GM19025 (cell line): ENCODE data around the gene INTS15.
A peak's percentile ranks its signal among the peaks of the same experiment; 100 is the strongest.
"Not testable (repeated sequence)": the region's sequence is repeated elsewhere in the genome, so short reads cannot be mapped to it uniquely, and the experiment has no call there.

Experiments used
- ATAC-seq: cut with Tn5 transposase; IDR thresholded peaks from one replicate; pipeline ENCODE4 v1.9.1; 2021; ENCODE audit warnings: mild to moderate bottlenecking, low read depth, moderate library complexity; ENCODE audit not compliant: unreplicated experiment

INTS15 gene

GRCh38 chr7:6615723-6616555 is 26.1 kb downstream of the INTS15 start:
- ATAC-seq: no peak

DNA sequence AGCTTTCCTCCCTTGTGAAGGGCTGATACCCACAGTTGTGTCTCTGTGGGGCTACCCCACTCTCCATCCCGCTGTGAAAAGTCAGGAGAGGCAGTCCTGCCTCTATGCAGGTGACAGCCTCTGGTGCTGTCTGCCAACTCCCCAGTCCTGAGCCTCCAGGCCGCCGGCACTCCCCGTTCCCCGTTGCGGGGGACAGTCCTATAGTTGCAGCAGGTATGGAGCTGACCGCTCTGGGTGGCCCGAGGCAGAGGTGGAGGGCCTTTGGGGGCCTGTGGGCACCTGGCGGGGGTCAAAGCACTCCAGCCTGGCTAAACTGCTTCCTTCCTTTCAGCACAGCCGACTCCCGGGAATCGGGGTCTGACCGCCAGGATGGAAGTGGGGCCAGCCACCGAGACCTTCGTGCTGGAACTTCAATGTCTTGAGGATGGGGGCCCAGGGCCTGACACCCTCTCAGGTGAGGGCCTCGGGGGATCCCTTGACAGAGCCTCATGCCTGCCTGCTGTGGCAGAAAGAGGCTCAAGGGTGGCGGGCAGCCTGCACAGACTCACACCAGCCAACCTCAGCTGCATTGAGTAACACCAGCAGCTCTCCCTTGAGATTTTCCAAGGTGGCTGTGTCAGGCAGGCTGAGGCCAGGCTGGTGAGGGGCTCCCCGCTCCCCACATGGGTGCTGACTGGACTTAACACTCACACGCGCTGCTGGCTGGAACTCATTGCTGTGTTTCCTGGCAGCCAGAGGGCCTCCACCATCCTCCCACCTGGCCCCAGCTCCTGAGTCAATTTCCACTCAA is 27.2 kb downstream of the INTS15 start:
- no peak for ATAC-seq

DNA sequence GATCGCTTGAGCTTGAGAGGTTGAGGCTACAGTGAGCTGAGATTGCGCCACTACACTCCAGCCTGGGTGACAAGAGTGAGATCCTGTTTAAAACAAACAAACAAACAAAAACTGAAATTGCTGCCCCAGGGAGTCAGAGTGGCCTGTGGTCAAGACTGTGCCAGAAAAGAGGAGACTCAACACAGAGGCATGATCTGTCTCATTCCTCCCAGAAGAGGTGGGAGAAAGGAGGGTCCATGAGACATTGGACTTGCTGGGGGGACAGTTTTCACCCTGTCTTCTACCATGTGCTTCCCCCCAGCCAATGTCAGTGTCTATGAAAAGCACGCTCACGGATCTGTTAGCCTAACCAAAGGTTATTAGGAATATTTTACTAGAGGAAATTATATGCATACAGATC is 28.8 kb downstream of the INTS15 start:
- ATAC-seq: no peak

DNA sequence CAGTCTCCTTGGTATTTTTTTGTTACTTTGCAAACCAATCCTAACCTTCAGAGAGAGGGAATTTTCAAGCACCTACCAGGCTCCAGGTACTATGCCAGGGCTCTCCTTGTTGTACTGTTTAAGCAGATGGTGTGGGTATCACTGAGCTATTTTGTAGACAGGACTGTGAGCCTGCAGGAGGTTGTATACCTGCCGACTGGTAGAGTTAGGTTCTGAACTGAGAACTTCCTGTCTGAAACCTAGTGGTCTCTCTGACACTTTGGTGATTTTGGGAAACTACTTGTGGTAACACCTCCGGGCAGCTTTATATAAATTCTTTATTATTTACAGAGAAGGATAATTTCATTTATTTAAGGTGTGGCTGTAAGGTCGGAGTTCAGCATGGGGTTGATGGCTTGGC is 30.1 kb downstream of the INTS15 start:
- ATAC-seq: no peak

GRCh38 chr7:6621195-6622133 is 31.6 kb downstream of the INTS15 start:
- ATAC-seq: no peak

DNA sequence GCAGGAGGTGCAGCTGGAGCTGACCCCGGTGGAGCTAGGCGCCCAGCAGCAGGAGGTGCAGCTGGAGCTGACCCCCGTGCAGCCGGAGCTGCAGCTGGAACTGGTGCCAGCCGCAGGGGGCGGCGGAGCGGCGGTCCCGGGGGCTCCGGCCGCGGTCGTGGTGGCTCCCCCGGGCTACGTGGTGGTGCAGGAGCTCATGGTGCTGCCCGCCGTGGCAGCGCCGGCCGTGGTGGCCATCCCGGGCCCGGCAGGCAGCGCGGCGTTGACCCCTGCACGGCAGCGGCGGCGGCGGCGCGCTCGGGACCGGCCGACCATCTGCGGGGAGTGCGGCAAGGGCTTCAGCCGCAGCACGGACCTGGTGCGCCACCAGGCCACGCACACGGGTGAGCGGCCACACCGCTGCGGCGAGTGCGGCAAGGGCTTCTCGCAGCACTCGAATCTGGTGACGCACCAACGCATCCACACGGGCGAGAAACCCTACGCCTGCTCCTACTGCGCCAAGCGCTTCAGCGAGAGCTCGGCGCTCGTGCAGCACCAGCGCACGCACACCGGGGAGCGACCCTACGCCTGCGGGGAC is 32.4 kb downstream of the INTS15 start:
- no peak for ATAC-seq

GRCh38 chr7:6623589-6624245 is 33.9 kb downstream of the INTS15 start:
- ATAC-seq: no peak

- ATAC-seq: no peak
Observed at GRCh38 chr7:6624246-6624611, 34.4 kb downstream of the INTS15 start.

- no peak for ATAC-seq
Observed at GRCh38 chr7:6628045-6628444, 38.2 kb downstream of the INTS15 start.

DNA sequence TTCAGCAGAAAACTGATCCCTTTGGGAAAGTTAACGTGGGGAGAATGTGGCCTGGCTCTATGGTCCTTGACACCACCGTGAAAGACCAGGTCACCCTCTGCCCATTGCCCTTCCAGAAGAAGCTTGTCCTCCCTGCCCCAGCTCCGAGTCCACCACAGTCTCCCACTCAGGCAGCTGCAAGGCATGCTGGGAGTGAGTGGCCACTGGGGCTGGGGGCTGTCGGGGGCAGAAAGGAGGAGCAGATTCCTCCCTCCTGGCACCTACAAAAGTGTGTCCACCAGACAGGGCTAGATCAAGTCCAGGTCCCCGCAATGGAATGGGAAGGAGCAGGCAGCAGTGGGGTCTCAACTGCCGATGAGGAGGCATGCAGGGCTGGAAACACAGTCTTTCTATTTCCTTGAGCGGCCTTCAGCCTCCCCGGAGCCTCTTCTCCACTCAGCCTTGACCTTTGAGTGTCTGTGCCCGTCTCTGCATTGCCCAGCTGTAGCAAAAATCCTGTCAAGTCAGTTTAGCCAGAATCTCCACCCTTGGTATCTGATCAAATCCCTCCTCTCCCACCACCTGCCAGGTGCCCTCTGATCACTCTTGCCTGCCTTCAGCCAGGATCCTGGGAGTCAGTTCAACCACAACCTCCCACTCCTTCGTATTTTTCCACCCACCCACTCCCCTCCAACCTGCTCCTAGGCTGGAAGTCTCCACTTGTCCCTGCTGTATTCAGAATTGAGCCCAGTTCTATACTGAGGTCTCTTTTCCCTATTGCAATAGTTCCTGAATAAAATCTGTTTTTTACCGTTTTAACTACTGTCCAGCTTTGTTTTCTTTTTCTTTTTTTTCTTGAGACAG is 40.4 kb downstream of the INTS15 start:
- ATAC-seq: no peak

DNA sequence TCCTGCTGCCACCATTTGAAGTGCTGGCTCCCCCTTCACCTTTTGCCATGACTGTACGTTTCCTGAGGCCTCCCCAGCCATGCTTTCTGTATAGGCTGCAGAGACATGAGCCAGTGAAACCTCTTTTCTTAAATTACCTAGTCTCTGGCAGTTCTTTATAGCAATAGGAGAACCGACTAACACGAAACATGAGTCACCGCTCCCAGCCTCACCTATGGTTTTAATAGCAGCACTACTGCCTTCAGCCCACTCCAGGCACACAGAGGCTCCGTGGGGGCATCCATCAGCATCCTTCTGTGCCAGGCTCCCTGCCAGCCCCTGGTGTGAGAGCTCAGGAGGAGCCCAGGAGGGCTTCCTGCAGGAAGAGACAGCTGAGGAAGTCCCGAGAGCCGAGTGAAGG is 41.8 kb downstream of the INTS15 start:
- ATAC-seq: no peak

GRCh38 chr7:6634021-6634420 is 44.2 kb downstream of the INTS15 start:
- ATAC-seq: no peak

GRCh38 chr7:6634971-6635370 is 45.1 kb downstream of the INTS15 start:
- ATAC-seq: not testable (repeated sequence)

DNA sequence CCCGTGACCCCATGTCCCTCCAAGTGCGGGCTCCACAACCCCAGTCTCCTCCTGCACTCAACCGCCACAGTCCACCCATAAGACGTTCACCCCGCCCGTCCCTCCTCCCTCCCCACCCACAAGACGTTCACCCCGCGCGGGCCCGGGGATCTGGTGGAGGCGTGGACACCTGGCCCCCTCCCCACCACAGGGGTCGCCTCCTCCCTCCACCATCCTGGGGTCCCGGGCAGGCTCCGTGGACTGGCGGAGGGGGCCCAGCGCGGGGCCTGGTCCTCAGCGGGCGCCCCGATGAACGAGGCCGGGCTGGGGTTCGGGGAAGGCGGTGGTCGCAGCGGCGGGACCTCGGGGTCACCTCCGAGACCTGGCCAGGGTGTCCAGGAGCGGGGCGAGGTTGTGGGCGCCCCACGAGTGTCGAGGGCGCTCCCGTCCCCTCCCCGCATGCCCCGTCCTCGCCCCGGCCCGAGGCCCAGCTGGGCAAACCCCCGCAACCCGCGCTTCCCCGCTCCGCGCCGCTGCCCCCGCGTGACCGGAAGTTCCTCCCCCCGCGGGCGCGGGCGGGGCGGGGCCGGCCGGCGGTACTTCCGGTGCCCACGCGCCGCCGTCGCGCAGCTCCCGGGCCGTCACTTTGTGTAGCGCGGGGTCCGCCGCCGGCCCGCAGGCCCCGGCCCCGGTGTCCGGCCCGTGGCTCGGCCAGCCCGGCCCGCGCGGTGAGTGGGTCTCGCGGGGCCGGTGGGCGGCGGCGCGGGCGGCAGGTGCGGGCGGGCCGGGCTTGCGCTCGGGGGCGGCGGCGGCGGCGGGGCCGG is 47.1 kb downstream of the INTS15 start, which contains the start of gene ZNF316:
TSS of gene ZNF316 (plus strand) at position 578 of the 803 bp plus-strand sequence. CDS start 5,092 bp downstream, outside the sequence.
- ATAC-seq: peak; percentile 80

GRCh38 chr7:6637544-6638229 is 47.9 kb downstream of the INTS15 start:
- peak; percentile 73 for ATAC-seq

- no peak for ATAC-seq
Observed at GRCh38 chr7:6639032-6639431, 49.2 kb downstream of the INTS15 start.

- no peak for ATAC-seq
Observed at GRCh38 chr7:6639627-6640026, 49.8 kb downstream of the INTS15 start.
